Measurements from ENCODE around the gene IRF7. TPM values are rescaled to one million over a fixed set of nuclear protein-coding genes. Genes with fewer than 3 reads are reported as not detected.
A peak's percentile ranks its signal among the peaks of the same experiment; 100 is the strongest.

Gene IRF7
- total and polyA plus RNA-seq, 9 of the 15 experiments (the other 6 are each of a cell fraction or from before 2014, with no cell fraction given) = 0.27 to 7.6 (median 1.8) TPM

DNA sequence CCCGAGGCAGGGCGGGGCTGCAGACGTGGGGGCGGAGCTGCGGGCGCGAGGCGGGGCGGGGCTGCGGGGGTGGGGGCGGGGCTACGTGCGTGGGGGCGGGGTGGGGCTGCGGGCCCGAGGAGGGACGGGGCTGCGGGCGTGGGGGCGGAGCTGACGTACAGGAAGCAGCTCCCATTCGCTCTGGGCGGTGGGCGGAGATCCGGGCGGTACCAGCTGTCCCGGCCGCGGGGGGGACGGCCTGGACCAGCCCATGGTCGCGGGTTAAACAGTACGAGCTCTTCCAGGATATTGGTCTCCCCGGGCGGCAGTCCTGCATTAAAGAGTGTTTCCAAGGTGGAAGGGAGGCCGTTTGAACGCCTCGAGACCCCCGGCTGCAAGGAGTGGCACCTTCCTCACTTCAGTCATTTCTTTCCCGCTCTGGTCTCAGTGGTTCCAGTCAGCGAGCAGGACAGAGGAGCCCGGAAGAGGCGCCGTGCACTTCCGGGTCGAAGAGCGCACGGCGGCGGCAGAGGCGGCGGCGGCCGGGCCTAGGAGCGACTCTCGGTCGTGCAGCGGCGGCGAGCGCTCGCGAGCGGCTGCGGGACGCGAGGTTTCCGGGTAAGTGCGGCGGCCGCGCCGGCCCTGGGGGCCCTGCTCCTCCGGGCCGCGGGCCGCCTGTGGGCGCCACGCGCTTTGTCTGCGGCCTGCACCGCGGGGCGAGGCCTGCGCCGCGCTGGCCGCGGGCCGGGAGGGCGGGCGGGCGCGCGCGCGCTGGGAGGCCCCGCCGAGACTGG is 39.6 kb downstream of the IRF7 start, which contains the start of gene PHRF1 (continued):
- TF ChIP-seq HOXB6 (CRISPR knock-in tag; IDR thresholded peaks at IDR 0.05; ENCODE audit: borderline replicate concordance) = 0 out of 2 replicates have a peak, but pooled peaks have one; percentile 26
- peak; percentile 83 for TF ChIP-seq NCOA1 (IDR thresholded peaks at IDR 0.05; ENCODE audit: low read depth)
- TF ChIP-seq NEUROD1 (IDR thresholded peaks at IDR 0.05; ENCODE audit: borderline replicate concordance, low read depth, low read length, partially characterized antibody) = peak; percentile 55
- peak; percentile 30; the same call in 1 of the 2 replicates for TF ChIP-seq JUN (IDR thresholded peaks at IDR 0.05; ENCODE audit: borderline replicate concordance, low read depth, low read length)
- TF ChIP-seq JUN (CRISPR knock-in tag; IDR thresholded peaks at IDR 0.05; ENCODE audit: borderline replicate concordance) = no peak
- no peak for TF ChIP-seq MCM3 (IDR thresholded peaks at IDR 0.05)
- TF ChIP-seq, protein P1, sequence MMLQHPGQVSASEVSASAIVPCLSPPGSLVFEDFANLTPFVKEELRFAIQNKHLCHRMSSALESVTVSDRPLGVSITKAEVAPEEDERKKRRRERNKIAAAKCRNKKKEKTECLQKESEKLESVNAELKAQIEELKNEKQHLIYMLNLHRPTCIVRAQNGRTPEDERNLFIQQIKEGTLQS (IDR thresholded peaks at IDR 0.05) = peak; percentile 50; the same call in 1 of the 2 replicates
- TF ChIP-seq, protein P1 (CRISPR knock-in tag; conservative IDR thresholded peaks at IDR 0.05) = no peak
- peak in 1 of 2 experiments; percentile 40; a peak in 1 of 4 replicates for TF ChIP-seq TEAD1 (CRISPR knock-in tag; IDR thresholded peaks at IDR 0.05)
- peak; percentile 99 for TF ChIP-seq JUND (IDR thresholded peaks at IDR 0.05; ENCODE audit: borderline replicate concordance, low read depth, low read length)
- no peak; the same call in 2 of the 3 replicates for TF ChIP-seq JUND (tag; IDR thresholded peaks at IDR 0.05; ENCODE audit: borderline replicate concordance, low read depth, low read length)
- TF ChIP-seq, protein P2, sequence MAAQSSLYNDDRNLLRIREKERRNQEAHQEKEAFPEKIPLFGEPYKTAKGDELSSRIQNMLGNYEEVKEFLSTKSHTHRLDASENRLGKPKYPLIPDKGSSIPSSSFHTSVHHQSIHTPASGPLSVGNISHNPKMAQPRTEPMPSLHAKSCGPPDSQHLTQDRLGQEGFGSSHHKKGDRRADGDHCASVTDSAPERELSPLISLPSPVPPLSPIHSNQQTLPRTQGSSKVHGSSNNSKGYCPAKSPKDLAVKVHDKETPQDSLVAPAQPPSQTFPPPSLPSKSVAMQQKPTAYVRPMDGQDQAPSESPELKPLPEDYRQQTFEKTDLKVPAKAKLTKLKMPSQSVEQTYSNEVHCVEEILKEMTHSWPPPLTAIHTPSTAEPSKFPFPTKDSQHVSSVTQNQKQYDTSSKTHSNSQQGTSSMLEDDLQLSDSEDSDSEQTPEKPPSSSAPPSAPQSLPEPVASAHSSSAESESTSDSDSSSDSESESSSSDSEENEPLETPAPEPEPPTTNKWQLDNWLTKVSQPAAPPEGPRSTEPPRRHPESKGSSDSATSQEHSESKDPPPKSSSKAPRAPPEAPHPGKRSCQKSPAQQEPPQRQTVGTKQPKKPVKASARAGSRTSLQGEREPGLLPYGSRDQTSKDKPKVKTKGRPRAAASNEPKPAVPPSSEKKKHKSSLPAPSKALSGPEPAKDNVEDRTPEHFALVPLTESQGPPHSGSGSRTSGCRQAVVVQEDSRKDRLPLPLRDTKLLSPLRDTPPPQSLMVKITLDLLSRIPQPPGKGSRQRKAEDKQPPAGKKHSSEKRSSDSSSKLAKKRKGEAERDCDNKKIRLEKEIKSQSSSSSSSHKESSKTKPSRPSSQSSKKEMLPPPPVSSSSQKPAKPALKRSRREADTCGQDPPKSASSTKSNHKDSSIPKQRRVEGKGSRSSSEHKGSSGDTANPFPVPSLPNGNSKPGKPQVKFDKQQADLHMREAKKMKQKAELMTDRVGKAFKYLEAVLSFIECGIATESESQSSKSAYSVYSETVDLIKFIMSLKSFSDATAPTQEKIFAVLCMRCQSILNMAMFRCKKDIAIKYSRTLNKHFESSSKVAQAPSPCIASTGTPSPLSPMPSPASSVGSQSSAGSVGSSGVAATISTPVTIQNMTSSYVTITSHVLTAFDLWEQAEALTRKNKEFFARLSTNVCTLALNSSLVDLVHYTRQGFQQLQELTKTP (IDR thresholded peaks at IDR 0.05; ENCODE audit: low read depth in 1 of 2, partially characterized antibody in 2 of 2) = peak in 1 of 2 experiments; percentile 42
- TF ChIP-seq POU5F1 (IDR thresholded peaks at IDR 0.05; ENCODE audit: borderline replicate concordance, low read depth, low read length, partially characterized antibody) = peak; percentile 44
- TF ChIP-seq, protein P3, sequence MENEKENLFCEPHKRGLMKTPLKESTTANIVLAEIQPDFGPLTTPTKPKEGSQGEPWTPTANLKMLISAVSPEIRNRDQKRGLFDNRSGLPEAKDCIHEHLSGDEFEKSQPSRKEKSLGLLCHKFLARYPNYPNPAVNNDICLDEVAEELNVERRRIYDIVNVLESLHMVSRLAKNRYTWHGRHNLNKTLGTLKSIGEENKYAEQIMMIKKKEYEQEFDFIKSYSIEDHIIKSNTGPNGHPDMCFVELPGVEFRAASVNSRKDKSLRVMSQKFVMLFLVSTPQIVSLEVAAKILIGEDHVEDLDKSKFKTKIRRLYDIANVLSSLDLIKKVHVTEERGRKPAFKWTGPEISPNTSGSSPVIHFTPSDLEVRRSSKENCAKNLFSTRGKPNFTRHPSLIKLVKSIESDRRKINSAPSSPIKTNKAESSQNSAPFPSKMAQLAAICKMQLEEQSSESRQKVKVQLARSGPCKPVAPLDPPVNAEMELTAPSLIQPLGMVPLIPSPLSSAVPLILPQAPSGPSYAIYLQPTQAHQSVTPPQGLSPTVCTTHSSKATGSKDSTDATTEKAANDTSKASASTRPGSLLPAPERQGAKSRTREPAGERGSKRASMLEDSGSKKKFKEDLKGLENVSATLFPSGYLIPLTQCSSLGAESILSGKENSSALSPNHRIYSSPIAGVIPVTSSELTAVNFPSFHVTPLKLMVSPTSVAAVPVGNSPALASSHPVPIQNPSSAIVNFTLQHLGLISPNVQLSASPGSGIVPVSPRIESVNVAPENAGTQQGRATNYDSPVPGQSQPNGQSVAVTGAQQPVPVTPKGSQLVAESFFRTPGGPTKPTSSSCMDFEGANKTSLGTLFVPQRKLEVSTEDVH (IDR thresholded peaks at IDR 0.05; ENCODE audit: low read depth, partially characterized antibody) = peak; percentile 94
- peak in 1 of 2 experiments; percentile 99; a peak in 2 of 4 replicates for TF ChIP-seq NONO (IDR thresholded peaks at IDR 0.05; ENCODE audit: low read depth in 2 of 2, low read length in 1 of 2)
